ENCODE data around the gene C4BPB.
"Not testable (repeated sequence)": the region's sequence is repeated elsewhere in the genome, so short reads cannot be mapped to it uniquely, and the experiment has no call there.

The C4BPB gene

GRCh38 chr1:207088701-207089626, at the start of gene C4BPB:
C4BPB (plus strand) TSS chr1:207088860; CDS start chr1:207089532, 672 bp downstream.
- TF ChIP-seq CTCF (conservative IDR thresholded peaks at IDR 0.05; ENCODE audit: low read length) = no peak
- no peak for DNase-seq (ENCODE audit: low read depth)
- no peak within 1 kb of the TSS for H3K4me3 ChIP-seq (ENCODE audit: low read length)

GRCh38 chr1:207039380-207040180, 49.1 kb upstream of the C4BPB start:
- DNase-seq (ENCODE audit: low read depth) = no peak
- no peak overlapping the region for H3K4me3 ChIP-seq (ENCODE audit: low read length)
- TF ChIP-seq CTCF (conservative IDR thresholded peaks at IDR 0.05; ENCODE audit: low read length) = no peak

GRCh38 chr1:207040181-207040533, 48.5 kb upstream of the C4BPB start:
- no peak for TF ChIP-seq CTCF (conservative IDR thresholded peaks at IDR 0.05; ENCODE audit: low read length)
- peak; percentile 79 for DNase-seq (ENCODE audit: low read depth)

GRCh38 chr1:207041397-207041796, 47.3 kb upstream of the C4BPB start:
- H3K4me3 ChIP-seq (ENCODE audit: low read length); DNase-seq (ENCODE audit: low read depth): not testable (repeated sequence)

More at GRCh38 chr1:207040181-207040533, 48.5 kb upstream of the C4BPB start:
- no peak overlapping the region for H3K4me3 ChIP-seq (ENCODE audit: low read length)

GRCh38 chr1:207045453-207045852, 43.2 kb upstream of the C4BPB start:
- TF ChIP-seq CTCF (conservative IDR thresholded peaks at IDR 0.05; ENCODE audit: low read length) = no peak
- H3K4me3 ChIP-seq (ENCODE audit: low read length) = no peak overlapping the region
- DNase-seq (ENCODE audit: low read depth) = peak; percentile 50

GRCh38 chr1:207047505-207047904, 41.2 kb upstream of the C4BPB start:
- TF ChIP-seq CTCF (conservative IDR thresholded peaks at IDR 0.05; ENCODE audit: low read length) = no peak
- no peak for DNase-seq (ENCODE audit: low read depth)
- no peak overlapping the region for H3K4me3 ChIP-seq (ENCODE audit: low read length)

- TF ChIP-seq CTCF (conservative IDR thresholded peaks at IDR 0.05; ENCODE audit: low read length) = no peak
- DNase-seq (ENCODE audit: low read depth) = no peak
- H3K4me3 ChIP-seq (ENCODE audit: low read length) = no peak overlapping the region
These were observed 40.6 kb upstream of the C4BPB start for GRCh38 chr1:207048041-207048440.

All from AG10803 (cell line).